Endothelial cell of umbilical vein (primary cell): ENCODE measurements around the gene NCAPG2. TPM values are rescaled to one million over a fixed set of nuclear protein-coding genes. Genes with fewer than 3 reads are reported as not detected.

Experiments used
- BruUV-seq: library from RNA; stranded (reverse); fragments of 400-500 nt; replicated peaks from 2 replicates; lab custom pipeline; 2021; lab: Mats Ljungman, UMichigan
- CTCF ChIA-PET: fragments of 300-600, 350-600 bp; sonication (Branson Sonifier 250); formaldehyde crosslinking; loops from one replicate; lab custom pipeline; 2021; ENCODE audit warnings: antibody characterized with exemption, inconsistent platforms; lab: Charles Lee
- POLR2A ChIA-PET: fragments of 300-600, 350-600 bp; sonication (Branson Sonifier 250); formaldehyde crosslinking; loops from one replicate; lab custom pipeline; 2021; ENCODE audit warnings: antibody characterized with exemption, inconsistent platforms; lab: Charles Lee
- DNase-seq: peaks from one replicate; pipeline ENCODE4 v3.0.0-alpha.2; 2011; ENCODE audit warnings: low read depth, low spot score
- FAIRE-seq: peaks from 2 replicates; lab custom pipeline; 2011; peaks lifted over from hg19 to GRCh38; lab: Jason Lieb, UNC
- H2AFZ ChIP-seq: 2 replicates; pipeline ENCODE4 v1.6.0; 2012; ENCODE audit warnings: low read depth, low read length, control low read depth, inconsistent platforms
- H3K27ac ChIP-seq: 2 replicates; pipeline ENCODE4 v1.5.1; 2011; ENCODE audit warnings: low read depth, mild to moderate bottlenecking, control low read depth, low read length, moderate library complexity; ENCODE audit not compliant: insufficient read depth
- H3K27me3 ChIP-seq, 2 experiments: 2 replicates each; pipeline versions ENCODE4 v1.6.0 to v1.6.1; 2011; ENCODE audit warnings: low read length in 2 of 2, mixed read lengths in 1 of 2; ENCODE audit not compliant: control insufficient read depth in 2 of 2, insufficient read depth in 2 of 2
- H3K36me3 ChIP-seq, 2 experiments: 2 replicates in 1 of 2; 3 replicates in 1 of 2; pipeline ENCODE4 v1.5.1; 2011; ENCODE audit warnings: low read length in 2 of 2, mild to moderate bottlenecking in 1 of 2, moderate library complexity in 1 of 2; ENCODE audit not compliant: control insufficient read depth in 2 of 2, insufficient read depth in 2 of 2; ENCODE audit errors: extremely low read depth in 1 of 2
- H3K4me1 ChIP-seq: 3 replicates; pipeline ENCODE4 v1.5.1; 2011; ENCODE audit warnings: mild to moderate bottlenecking, low read length; ENCODE audit not compliant: control insufficient read depth, insufficient read depth; ENCODE audit errors: extremely low read depth
- H3K4me2 ChIP-seq: 2 replicates; pipeline ENCODE4 v1.6.1; 2011; ENCODE audit warnings: low read length, control low read depth, mixed read lengths; ENCODE audit not compliant: insufficient read depth
- H3K4me3 ChIP-seq, 3 experiments: fragments of 200-600 bp in 1 of 3; sonication (generic), shearing (Covaris generic) in 1 of 3; replicated peaks in 1 of 3; 2 replicates each; pipeline ENCODE4 v1.5.1; 2011 to 2016; ENCODE audit warnings: control low read depth in 3 of 3, low read length in 3 of 3, mild to moderate bottlenecking in 2 of 3, inconsistent platforms in 1 of 3, low read depth in 1 of 3, moderate library complexity in 1 of 3; ENCODE audit not compliant: insufficient read depth in 1 of 3
- H3K79me2 ChIP-seq: 2 replicates; pipeline ENCODE4 v1.6.0; 2012; ENCODE audit warnings: low read length, inconsistent platforms; ENCODE audit not compliant: control insufficient read depth, insufficient read depth
- H3K9ac ChIP-seq: replicated peaks from 2 replicates; pipeline ENCODE3; 2011; ENCODE audit warnings: low read length, control low read depth; ENCODE audit not compliant: insufficient read depth; ENCODE audit errors: extremely low read depth
- H3K9me1 ChIP-seq: replicated peaks from 3 replicates; pipeline ENCODE4 v1.6.0; 2011; ENCODE audit warnings: mild to moderate bottlenecking, low read length; ENCODE audit not compliant: control insufficient read depth, insufficient read depth; ENCODE audit errors: extremely low read depth
- H3K9me3 ChIP-seq: replicated peaks from 2 replicates; pipeline ENCODE4 v1.5.1; 2012; ENCODE audit warnings: low read length, inconsistent platforms; ENCODE audit not compliant: control insufficient read depth, insufficient read depth
- H4K20me1 ChIP-seq: replicated peaks from 2 replicates; pipeline ENCODE3; 2011; ENCODE audit warnings: mild to moderate bottlenecking, low read length; ENCODE audit not compliant: control insufficient read depth, insufficient read depth; ENCODE audit errors: extremely low read depth
- EZH2 ChIP-seq: IDR thresholded peaks from 2 replicates; pipeline ENCODE4 v1.6.1; 2012; ENCODE audit warnings: borderline replicate concordance, low read depth, mild to moderate bottlenecking, moderate library complexity, low read length, inconsistent platforms; ENCODE audit not compliant: severe bottlenecking
- FOS ChIP-seq: IDR thresholded peaks from 2 replicates; pipeline ENCODE4 v1.6.1; 2011; ENCODE audit warnings: mild to moderate bottlenecking, low read length, moderate library complexity, borderline replicate concordance; ENCODE audit not compliant: insufficient read depth
- JUN ChIP-seq: IDR thresholded peaks from 2 replicates; pipeline ENCODE4 v1.6.1; 2011; ENCODE audit warnings: borderline replicate concordance, low read depth; ENCODE audit not compliant: insufficient read length, insufficient read depth
- MYC ChIP-seq: IDR thresholded peaks from one replicate; pipeline ENCODE4 v1.6.1; 2011; ENCODE audit warnings: mild to moderate bottlenecking, low read depth, low read length
- POLR2A ChIP-seq: IDR thresholded peaks from 2 replicates; pipeline ENCODE4 v1.6.1; 2012; ENCODE audit warnings: low read depth, mild to moderate bottlenecking, control low read depth, low read length
- POLR2AphosphoS5 ChIP-seq: IDR thresholded peaks from 2 replicates; pipeline ENCODE4 v1.6.1; 2012; ENCODE audit warnings: low read depth, mild to moderate bottlenecking, control low read depth, low read length, moderate library complexity; ENCODE audit not compliant: insufficient read depth
- dilution Hi-C: fragments of 300-500 bp; cut with MboI; formaldehyde crosslinking; loops from one replicate; pipeline ENCODE4 v1.15.0; 2019; ENCODE audit warnings: low sequenced_read_pairs; ENCODE audit not compliant: extremely low pct_ligation_motif_present
- intact Hi-C: fragments of 100-400 bp; cut with micrococcal nuclease; formaldehyde crosslinking; loops from one replicate; pipeline ENCODE4 v1.10.0; 2022
- polyA plus RNA-seq, 4 experiments: library from polyadenylated mRNA; depleted of rRNA in 3 of 4; stranded (reverse) in 3 of 4; unstranded in 1 of 4; fragments of >200 nt; gene quantifications; 2 replicates each; pipeline versions ENCODE4 v1.2.1 to v1.2.3, GENCODE V29; 2011 to 2012; ENCODE audit warnings: missing spikeins in 1 of 4
- total RNA-seq: library from RNA; stranded (reverse); gene quantifications from 2 replicates; pipeline ENCODE4 v1.2.3, GENCODE V29; 2021
- TF ChIP-seq, protein P1 (sequence below): IDR thresholded peaks from 2 replicates; pipeline ENCODE4 v1.6.1; 2011; ENCODE audit not compliant: insufficient read depth, insufficient read length
- TF ChIP-seq, protein P2 (sequence below), 2 donors: IDR thresholded peaks; 1 replicate in 1 of 2; 2 replicates in 1 of 2; pipeline ENCODE4 v1.5.1; 2011; ENCODE audit warnings: low read length in 2 of 2, mild to moderate bottlenecking in 2 of 2, moderate library complexity in 2 of 2, control low read depth in 1 of 2, inconsistent platforms in 1 of 2, low read depth in 1 of 2; ENCODE audit not compliant: insufficient read depth in 1 of 2; ENCODE audit errors: extremely low read depth in 1 of 2

The NCAPG2 gene
- total and polyA plus RNA-seq, 2 donors (not counting 3 experiments of a cell fraction or from before 2014, with no cell fraction given) = 19.2 to 62.3 TPM

GRCh38 chr7:158618745-158619140 is 85.9 kb downstream of the NCAPG2 start:
- CTCF ChIA-PET = no interaction called here

GRCh38 chr7:158617737-158618128 is 86.9 kb downstream of the NCAPG2 start:
- no peak overlapping the region for H3K4me3 ChIP-seq
- H4K20me1 ChIP-seq = no peaks in the 10 kb centered on the region
- H3K4me1 ChIP-seq = no peaks in the 10 kb centered on the region
- H3K9ac ChIP-seq = no peak overlapping the region
- FAIRE-seq = no peak
- H3K36me3 ChIP-seq = no peaks in the 10 kb centered on the region
- dilution Hi-C loops (no loop called here), intact Hi-C loops (no loop called here)
- H3K9me1 ChIP-seq = no peaks in the 10 kb centered on the region
- BruUV-seq = no TSS peak
- TF ChIP-seq FOS = no peak
- TF ChIP-seq, protein P1, sequence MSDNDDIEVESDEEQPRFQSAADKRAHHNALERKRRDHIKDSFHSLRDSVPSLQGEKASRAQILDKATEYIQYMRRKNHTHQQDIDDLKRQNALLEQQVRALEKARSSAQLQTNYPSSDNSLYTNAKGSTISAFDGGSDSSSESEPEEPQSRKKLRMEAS = no peak
- no peak for TF ChIP-seq MYC
- no peak for TF ChIP-seq EZH2
- TF ChIP-seq JUN = no peak
- TF ChIP-seq POLR2A = no peak
- TF ChIP-seq, protein P2, sequence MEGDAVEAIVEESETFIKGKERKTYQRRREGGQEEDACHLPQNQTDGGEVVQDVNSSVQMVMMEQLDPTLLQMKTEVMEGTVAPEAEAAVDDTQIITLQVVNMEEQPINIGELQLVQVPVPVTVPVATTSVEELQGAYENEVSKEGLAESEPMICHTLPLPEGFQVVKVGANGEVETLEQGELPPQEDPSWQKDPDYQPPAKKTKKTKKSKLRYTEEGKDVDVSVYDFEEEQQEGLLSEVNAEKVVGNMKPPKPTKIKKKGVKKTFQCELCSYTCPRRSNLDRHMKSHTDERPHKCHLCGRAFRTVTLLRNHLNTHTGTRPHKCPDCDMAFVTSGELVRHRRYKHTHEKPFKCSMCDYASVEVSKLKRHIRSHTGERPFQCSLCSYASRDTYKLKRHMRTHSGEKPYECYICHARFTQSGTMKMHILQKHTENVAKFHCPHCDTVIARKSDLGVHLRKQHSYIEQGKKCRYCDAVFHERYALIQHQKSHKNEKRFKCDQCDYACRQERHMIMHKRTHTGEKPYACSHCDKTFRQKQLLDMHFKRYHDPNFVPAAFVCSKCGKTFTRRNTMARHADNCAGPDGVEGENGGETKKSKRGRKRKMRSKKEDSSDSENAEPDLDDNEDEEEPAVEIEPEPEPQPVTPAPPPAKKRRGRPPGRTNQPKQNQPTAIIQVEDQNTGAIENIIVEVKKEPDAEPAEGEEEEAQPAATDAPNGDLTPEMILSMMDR (IDR thresholded peaks at IDR 0.05; ENCODE audit: extremely low read depth in 1 of 2, insufficient read depth in 1 of 2, low read depth in 1 of 2, low read length in 2 of 2) = no peak
- TF ChIP-seq POLR2AphosphoS5 = no peak
- H3K79me2 ChIP-seq = no peaks in the 10 kb centered on the region
- ChIA-PET POLR2A (no interaction called here), CTCF (no interaction called here)
- no peak for DNase-seq
- H3K27me3 ChIP-seq = no peaks in the 10 kb centered on the region
- H3K27ac ChIP-seq = no peak overlapping the region
- H2AFZ ChIP-seq = no peak overlapping the region
- H3K9me3 ChIP-seq = no peaks in the 10 kb centered on the region
- H3K4me2 ChIP-seq = no peak overlapping the region

More at GRCh38 chr7:158618745-158619140, 85.9 kb downstream of the NCAPG2 start:
- intact Hi-C loops = no loop called here
- Histone ChIP-seq H3K36me3 (no peaks in the 10 kb centered on the region), H3K9ac (no peak overlapping the region), H3K9me1 (no peaks in the 10 kb centered on the region), H3K4me3 (no peak overlapping the region), H3K79me2 (no peaks in the 10 kb centered on the region), H2AFZ (no peak overlapping the region), H3K4me1 (no peaks in the 10 kb centered on the region), H4K20me1 (no peaks in the 10 kb centered on the region), H3K27me3 (no peaks in the 10 kb centered on the region), H3K9me3 (no peaks in the 10 kb centered on the region), H3K4me2 (no peak overlapping the region), H3K27ac (no peak overlapping the region)
- POLR2A ChIA-PET = no interaction called here
- dilution Hi-C loops = no loop called here
- FAIRE-seq (no peak), DNase-seq (no peak)
- no TSS peak for BruUV-seq
- TF ChIP-seq, protein P1 = no peak
- no peak for TF ChIP-seq MYC
- no peak for TF ChIP-seq POLR2AphosphoS5
